Measurements from ENCODE around the gene ZDHHC11B.

- TF ChIP-seq CTCF (IDR thresholded peaks at IDR 0.05) (no peak), POLR2A (IDR thresholded peaks at IDR 0.05) (no peak)
Measured at GRCh38 chr5:717143-717542, 67.4 kb downstream of the ZDHHC11B start.

Measured in body of pancreas (tissue), 4 donors.